Activated CD4-positive, CD25-positive, alpha-beta regulatory T cell treated with anti-CD3 and anti-CD28 coated beads, Interleukin-2, amount 50 U/mL, for 72 hours (primary cell): ENCODE measurements around the gene TIGD7.

Source experiments
- DNase-seq: peaks from one replicate; pipeline ENCODE4 v3.0.0; 2021

TIGD7 gene

GRCh38 chr16:3305109-3306068 is at the start of gene TIGD7, which contains the start of gene ZNF75A:
Gene TIGD7 (minus strand): TSS chr16:3305430. CDS start chr16:3300614, 4,816 bp downstream.
Gene ZNF75A (plus strand): TSS chr16:3305497. CDS start chr16:3308429, 2,932 bp downstream.
- peak; percentile 85 for DNase-seq

DNA sequence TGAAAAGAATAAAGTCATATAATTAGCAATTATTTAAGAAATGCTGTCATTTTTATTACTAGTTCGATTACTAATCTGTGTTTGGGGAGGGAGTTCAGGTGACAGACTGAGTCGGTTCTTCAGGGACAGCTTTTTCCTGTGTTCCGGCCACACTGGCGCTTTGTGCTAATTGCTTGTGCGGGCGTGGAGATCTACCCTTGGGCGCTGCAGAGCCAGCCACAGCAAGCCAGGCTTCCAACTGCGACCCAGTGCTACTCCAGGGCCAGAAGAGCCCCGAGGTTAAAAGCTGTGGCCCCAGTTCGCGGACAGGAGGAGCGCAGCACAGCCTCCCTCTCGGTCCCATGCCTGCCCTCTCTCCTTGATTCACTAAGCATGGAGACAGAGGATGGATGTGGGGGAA is 43.9 kb upstream of the TIGD7 start:
- DNase-seq = no peak

GRCh38 chr16:3348547-3349167 is 43.4 kb upstream of the TIGD7 start:
- no peak for DNase-seq

DNA sequence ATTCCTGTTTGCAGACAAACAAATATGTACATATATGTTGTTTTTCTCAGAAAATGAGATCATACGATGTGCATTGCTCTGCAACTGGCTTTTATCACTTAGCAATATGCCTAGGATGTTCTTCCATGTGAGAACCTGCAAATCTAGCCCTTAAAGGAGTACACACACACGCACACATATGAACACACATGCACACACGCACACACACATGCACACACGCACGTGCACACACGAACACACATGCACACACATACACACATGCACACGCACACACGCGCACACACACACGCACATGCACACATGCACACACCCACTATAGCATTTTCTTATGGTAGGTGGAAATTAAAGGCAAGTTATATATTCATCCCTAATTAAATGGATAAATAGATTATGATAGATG is 42.4 kb upstream of the TIGD7 start:
- DNase-seq = no peak

DNA sequence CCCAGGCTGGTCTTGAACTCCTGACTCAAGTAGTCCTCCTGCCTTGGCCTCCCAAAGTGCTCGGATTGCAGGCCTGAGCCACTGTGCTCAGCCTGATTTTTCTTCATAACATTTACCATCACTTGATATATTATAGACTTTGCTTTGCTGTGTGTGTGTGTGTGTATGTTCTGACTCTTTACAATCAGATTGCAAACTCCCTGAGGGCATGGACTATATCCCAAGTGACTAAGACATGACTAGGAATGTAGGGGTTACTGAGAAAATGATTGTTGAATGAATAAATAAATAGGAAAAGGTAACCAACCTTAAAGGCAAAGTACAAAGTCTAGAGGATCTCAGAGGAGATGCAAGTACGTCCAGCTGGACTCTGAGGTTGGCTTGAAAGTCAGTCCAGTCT is 40.8 kb upstream of the TIGD7 start:
- no peak for DNase-seq

- DNase-seq = no peak
Measured at GRCh38 chr16:3328643-3329042, 23.4 kb upstream of the TIGD7 start.

DNA sequence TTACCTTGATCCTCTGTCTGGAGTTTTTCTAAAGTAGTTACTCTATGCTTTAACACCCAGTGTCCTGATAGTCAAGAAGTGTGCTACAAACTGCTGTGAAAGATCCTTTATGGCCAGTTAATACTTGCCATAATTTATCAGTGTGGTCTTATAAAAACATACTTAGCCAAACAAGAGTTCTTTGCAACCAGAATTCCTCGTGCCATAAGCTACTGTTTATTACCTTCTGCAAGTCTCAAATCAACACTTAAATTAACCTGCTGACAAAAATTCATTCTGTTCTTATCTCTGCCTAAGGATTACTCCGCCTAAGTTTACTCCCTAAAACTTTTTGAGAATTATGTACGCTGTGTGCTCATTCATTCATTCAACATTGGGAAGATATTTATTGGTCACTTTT is 22.9 kb upstream of the TIGD7 start:
- DNase-seq = no peak

GRCh38 chr16:3327514-3327913 is 22.3 kb upstream of the TIGD7 start:
- DNase-seq = no peak

DNA sequence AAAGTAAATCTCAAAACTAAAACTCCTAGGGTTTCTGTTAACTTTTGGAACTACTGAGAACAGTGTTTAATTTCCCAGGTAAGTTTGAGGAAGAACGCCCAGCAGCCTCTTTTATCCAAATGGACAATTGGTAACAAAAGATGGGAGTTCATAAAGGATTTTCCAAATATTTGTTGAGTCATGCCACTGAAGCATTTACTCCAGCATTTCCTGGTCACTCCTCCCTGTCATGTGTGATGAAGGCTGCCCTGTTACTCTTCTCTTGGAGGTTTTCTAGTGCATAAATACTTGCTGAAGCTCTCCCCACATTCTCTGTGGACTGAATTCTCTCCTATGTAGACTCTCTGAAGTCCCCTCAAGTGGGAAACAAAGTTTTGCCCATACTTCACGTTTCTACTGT is 16.6 kb upstream of the TIGD7 start:
- DNase-seq = no peak

- no peak for DNase-seq
Measured at GRCh38 chr16:3317315-3317999, 12.2 kb upstream of the TIGD7 start.

- DNase-seq = no peak
Measured at GRCh38 chr16:3311496-3311895, 6.3 kb upstream of the TIGD7 start.

DNA sequence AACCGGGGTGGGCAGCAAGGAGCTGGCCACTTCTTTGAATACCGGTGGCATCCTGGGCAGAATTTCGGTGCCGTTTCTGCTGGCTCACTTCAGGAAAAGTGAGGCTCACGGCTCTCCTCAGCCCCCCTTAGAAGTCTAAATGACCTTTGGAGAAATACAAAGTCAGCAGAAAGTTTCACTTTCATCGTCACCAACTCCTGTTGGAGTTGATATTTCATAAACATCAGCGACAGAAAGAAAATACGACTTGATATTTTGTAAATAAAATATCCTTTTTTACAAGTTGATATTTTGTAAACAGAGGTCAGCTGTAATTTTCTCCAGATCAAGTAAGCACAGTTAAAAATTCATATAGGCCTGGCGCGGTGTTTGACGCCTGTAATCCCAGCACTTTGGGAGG is 848 bp upstream of the TIGD7 start:
- DNase-seq = no peak

GRCh38 chr16:3304370-3304769 is 860 bp downstream of the TIGD7 start:
- DNase-seq = no peak

DNA sequence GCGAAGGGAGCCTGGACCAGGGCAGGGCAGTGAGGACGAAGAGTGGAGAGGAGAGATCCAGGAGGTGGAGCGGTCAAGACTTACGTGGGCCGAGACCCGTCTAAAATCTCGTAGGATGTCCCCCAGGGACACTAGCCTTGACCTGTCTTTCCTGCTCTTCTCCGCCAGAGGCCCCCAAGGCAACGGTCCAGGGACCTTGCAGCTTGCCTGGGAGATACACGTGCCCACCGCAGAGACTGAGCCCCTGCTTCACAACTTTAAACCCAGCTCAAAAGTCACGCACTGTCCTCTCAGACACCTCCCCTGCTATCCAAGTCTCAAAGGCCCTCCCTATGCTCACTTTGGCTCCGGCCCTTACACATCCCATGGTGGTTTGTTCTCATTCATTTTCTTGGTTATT is 9.4 kb downstream of the TIGD7 start:
- no peak for DNase-seq

GRCh38 chr16:3295209-3295608 is 10.0 kb downstream of the TIGD7 start:
- DNase-seq = no peak

GRCh38 chr16:3292604-3293003 is 12.6 kb downstream of the TIGD7 start:
- DNase-seq = no peak

- DNase-seq = no peak
Measured at GRCh38 chr16:3289998-3290673, 15.1 kb downstream of the TIGD7 start.

GRCh38 chr16:3285131-3285530 is 20.1 kb downstream of the TIGD7 start:
- DNase-seq = no peak

GRCh38 chr16:3283543-3284447 is 21.4 kb downstream of the TIGD7 start:
- DNase-seq = no peak

GRCh38 chr16:3282730-3283542 is 22.3 kb downstream of the TIGD7 start, which contains the start of gene ZNF263:
Gene ZNF263 (plus strand): TSS chr16:3283491. CDS start chr16:3283819, 328 bp downstream.
- DNase-seq = peak; percentile 91
